Embryonic facial prominence (tissue), 1 donor: ENCODE results near the gene MRPL50.
"Not testable (repeated sequence)": the region's sequence is repeated elsewhere in the genome, so short reads cannot be mapped to it uniquely, and the experiment has no call there.

Source experiments
- DNase-seq: peaks from one replicate; pipeline ENCODE4 v3.0.0-alpha.2; 2016; ENCODE audit errors: extremely low spot score

The MRPL50 gene

DNA sequence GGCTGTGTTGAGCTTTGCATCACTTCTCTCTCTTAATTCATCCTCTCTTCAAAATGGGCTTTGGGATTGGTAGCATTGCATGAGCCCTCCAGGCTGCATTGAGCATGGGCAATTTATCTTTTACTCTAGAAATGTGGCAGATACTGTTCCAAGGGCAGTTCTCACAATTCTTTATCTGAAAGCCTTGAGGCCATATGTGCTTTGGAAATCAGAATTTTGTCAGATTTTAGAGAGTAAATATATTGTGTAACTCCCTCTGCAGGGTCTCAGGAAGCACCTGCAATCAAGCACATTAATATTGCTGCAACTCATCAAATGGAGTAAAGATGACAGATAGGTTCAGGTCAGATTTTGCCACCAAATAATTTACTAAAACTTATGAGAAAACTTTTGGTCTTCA, 19.6 kb upstream of the MRPL50 start:
- no peak for DNase-seq

DNA sequence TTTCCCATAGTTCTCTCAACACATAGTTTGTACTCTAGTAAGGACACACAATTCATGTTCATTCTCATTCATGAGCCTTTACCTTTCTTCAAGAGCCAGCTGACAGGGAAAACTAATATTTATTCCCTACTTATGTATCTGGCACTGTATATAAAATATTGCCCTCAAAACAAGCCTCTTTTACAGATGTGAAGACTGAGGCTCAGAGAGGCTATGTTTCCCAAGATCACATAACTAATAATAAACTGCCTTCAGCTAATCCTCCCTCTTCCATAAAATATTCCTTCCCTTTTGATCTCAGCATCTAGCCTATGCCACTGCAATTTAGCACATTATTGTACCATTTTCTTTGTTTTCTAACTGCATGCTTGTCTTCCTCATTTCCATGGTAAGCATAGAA, 19.0 kb upstream of the MRPL50 start:
- DNase-seq: no peak

DNA sequence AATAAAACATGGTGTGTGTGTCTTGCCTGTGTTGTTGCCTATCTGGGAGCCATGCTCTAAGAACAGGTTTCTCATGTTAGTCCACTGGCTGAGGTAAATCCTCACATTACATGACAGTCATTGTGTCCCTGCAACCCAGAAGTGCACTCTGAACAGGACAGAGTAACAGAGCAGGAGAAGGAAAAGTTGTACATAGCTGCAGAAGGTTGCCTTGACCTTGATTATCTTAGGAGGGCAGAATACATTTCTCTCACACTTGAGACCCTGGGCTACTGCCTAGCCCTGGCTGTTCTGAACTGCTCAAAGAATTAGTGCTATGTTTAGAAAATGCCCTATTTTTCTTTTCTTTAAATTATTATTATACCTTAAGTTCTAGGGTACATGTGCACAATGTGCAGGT, 17.2 kb upstream of the MRPL50 start:
- no peak for DNase-seq

DNA sequence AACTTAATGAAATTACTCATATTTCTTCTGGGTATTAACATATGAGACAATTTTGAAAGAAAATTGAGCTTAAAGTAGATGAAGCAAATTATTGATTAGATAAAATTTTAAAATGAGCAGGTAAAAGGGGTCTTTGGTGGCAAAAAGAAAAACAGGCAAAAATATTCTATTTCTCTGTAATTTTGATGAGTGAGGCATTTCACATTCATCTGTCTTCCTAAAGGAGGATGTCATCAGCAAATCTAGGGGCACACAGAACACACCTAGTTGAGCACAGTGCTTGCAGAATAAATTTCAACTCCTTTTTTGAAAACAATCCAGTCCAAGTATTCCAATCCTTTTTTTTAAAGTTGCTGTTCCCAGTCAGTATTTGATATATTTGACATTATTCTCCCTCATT, 16.4 kb upstream of the MRPL50 start:
- DNase-seq: no peak

DNA sequence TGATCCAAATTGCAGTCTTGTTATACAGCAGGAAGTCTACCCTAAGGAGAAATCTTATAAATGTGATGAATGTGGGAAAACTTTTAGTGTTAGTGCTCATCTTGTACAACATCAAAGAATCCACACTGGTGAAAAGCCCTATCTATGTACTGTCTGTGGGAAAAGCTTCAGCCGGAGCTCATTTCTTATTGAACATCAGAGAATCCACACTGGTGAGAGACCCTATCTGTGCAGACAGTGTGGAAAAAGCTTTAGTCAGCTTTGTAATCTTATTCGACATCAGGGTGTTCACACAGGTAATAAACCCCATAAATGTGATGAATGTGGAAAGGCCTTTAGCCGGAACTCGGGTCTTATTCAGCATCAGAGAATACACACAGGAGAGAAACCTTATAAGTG, 10.7 kb upstream of the MRPL50 start:
- DNase-seq: no peak

DNA sequence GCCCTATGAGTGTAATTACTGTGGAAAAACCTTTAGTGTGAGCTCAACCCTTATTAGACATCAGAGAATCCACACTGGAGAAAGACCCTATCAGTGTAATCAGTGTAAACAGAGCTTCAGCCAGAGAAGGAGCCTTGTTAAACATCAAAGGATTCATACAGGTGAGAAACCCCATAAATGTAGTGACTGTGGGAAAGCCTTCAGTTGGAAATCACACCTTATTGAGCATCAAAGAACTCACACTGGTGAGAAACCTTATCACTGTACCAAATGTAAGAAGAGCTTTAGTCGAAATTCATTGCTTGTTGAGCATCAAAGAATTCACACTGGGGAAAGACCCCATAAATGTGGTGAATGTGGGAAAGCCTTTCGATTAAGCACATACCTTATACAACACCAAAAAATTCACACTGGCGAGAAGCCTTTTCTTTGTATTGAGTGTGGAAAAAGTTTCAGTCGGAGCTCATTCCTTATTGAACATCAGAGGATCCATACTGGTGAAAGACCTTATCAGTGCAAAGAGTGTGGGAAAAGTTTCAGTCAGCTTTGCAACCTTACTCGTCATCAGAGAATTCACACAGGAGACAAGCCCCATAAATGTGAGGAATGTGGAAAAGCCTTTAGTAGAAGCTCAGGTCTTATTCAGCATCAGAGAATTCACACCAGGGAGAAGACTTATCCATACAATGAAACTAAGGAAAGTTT, 10.1 kb upstream of the MRPL50 start:
- DNase-seq: no peak

DNA sequence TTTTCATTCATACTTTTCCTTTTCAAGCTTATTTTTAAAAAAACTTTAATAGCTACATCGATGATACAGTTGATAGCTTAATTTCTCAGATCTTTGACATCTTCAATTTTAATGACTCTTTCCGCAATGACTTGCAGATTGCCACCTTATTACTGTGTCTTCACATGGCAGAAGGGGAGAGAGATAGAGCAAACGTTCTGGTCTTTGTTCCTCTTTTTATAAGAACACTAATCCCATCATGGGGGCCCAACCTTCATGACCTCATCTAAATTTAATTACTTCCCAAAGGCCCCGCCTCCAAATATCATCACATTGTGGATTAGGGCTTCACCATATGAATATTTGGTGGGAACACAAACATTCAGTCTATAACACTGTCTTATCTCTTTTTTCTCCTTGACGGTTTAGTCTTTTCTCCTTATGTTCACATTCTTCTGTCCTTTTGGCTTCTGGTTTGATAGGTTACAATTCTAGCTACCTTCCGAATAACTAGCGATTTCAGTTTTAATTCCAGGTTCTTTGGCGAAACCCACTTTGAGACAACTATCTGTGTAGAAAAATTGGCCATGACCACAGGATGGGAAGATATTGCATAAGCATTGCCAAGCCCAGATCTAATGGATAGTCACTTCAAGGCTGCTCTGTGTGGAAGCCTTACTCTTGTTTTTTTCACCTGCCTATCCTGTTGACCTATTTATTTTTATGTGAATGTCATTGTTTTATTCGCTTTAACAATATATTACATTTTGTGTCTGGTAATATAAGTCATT, 5.3 kb upstream of the MRPL50 start:
- no peak for DNase-seq

DNA sequence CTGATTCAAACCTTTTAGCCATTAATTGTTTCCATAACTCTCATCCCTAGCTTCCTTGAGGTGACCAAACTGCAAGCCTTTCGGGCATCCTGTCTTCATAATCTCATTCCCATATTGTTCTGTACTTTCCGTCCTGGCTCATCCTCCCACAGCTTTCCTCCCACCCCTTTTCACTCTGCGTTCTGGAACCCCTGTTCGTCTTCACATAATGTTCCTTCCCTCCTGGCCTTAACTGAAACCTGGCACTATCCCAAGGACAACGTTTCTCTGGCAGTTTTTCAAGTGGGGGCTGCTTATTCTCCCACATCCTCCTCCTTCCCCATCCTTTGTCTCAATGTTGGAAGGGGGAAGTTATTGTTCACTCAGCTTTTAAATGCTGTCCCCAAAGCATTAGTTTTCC, 1.7 kb upstream of the MRPL50 start:
- DNase-seq: no peak

DNA sequence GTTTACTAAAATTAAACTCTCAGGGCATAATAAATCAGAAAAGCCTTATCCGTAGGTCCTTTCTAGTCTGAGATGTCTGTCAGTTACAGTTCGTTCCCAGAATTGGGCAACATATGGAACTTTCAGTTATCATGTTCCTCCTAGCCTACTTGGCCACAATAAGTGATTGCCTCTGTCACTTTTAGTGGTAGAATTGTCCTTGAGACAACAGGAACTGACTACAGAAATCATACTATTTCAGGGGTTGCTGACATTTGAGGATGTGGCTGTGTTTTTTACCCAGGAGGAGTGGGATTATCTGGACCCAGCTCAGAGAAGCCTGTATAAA, 1.2 kb upstream of the MRPL50 start:
- DNase-seq: no peak

DNA sequence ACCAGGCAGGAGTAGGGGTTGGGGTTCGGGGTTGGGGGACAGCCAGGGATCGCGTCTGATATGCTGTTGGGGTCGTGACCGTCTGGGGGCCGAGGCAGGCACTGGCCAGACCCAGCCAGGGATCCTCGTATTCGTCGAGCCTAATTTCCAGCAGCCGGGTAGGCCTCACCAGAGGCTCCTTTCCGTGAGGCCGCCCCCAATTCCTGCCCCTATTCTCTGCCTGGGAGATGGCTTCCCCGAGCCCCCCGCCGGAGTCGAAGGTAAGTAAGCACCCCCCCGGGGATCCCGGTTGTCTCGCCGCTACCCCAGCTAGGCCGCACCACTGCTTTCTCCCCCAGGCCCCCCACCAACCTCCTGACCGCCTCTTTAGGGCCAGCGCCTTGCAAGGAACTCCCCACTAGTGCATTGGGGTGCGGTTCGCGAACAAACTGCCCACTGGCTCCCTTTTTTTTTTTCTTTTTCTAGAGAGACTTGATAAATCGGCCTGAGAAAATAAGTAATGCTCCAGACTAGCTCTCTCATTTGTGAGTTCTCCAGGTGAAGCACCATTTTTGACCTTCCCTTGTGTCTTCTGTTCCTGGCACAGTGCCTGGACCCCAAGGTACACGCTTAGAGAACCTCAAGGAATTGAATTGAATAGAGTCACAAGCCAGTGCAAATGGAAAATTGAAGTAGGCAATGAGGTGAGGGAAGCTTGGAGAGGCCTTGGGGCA, 668 bp upstream of the MRPL50 start:
- no peak for DNase-seq

DNA sequence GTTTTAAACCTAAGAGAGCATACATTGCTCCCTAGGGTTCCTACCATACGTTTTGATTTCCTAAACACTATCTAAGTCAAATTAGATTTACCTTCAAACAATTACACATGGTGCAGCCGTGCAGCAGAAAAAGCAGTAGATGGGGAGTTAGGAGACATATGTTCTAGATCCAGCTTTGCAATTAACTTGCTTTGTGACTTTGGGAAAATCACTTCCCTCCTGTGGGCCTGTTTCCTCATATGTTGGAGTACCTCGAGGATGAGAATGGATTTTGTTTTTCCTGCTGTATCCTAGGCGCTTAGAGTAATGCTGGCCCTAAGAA, 711 bp downstream of the MRPL50 start:
- no peak for DNase-seq

DNA sequence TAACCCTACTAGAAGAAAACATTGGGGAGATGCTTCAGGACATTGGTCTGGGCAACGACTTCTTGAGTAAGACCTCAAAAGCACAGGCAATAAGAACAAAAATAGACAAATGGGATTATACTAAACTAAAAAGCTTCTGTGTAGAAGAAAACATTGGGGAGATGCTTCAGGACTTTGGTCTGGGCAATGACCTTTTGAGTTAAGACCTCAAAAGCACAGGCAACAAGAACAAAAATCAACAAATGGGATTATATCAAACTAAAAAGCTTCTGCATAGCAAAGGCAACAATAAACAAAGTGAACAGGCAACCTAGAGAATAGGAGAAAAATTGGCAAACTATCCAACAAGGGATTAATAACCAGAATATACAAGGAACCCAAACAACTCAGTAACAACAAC, 3.7 kb downstream of the MRPL50 start:
- DNase-seq: no peak

DNA sequence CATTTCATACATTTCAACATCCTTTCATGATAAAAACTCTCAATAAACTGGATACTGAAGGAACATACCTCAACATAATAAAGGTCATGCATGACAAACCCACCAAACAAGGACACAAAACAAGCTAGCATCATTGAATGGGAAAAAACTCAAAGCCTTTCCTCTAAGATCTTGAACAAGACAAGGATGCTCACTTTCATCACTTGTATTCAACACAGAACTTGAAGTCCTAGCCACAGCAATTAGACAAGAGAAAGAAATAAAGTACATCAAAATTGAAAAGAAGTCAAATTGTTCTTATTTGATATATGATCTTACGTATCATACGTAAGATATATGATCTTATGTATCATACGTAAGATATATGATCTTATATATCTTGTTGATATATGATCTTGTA, 5.3 kb downstream of the MRPL50 start:
- DNase-seq: no peak

DNA sequence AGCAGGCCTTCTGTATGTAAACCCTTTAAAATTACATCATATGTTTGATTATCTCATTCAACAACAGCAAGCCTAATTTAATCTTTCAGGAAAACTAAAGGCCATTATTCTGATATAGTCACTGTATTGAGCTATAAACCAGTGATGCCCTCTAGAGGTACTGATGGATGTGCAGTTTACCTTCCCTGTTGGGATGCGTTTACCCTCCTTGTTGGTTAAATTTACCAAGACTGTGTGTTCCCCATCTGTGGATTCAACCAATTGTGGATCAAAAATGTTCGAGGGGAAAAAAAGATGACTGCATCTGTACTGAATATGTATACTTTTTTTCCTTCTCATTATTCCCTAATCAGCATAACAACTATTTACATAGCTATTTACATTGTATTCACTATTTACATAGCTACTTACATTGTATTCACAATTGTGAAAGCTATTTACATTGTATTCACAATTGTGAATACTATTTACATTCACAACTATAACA, 9.9 kb downstream of the MRPL50 start:
- DNase-seq: no peak

DNA sequence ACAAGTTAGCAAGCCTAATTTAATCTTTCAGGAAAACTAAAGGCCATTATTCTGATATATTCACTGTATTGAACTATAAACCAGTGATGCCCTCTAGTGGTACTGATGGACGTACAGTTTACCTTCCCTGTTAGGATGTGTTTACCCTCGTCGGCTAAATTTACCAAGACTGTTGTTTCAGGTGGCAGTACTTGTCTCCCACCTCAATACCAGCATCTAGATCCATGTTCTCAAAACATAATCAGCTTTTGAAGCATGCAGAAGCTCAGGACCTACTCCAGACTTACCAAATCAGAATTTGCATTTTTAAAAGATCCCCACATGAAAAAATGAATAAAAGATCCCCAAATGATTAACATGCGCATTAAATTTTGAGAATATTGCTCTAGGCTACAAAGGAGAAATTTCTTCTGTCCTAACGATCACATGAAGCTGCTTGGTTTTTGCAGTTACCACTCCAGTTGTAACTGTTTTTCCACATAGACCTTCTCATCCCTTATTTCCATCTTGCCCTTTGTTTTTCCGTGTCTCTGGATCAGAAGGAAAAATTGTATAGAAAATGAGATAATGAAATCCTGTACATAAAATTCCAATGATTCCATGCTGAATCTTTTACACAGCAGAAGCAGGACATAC, 10.4 kb downstream of the MRPL50 start:
- DNase-seq: no peak

DNA sequence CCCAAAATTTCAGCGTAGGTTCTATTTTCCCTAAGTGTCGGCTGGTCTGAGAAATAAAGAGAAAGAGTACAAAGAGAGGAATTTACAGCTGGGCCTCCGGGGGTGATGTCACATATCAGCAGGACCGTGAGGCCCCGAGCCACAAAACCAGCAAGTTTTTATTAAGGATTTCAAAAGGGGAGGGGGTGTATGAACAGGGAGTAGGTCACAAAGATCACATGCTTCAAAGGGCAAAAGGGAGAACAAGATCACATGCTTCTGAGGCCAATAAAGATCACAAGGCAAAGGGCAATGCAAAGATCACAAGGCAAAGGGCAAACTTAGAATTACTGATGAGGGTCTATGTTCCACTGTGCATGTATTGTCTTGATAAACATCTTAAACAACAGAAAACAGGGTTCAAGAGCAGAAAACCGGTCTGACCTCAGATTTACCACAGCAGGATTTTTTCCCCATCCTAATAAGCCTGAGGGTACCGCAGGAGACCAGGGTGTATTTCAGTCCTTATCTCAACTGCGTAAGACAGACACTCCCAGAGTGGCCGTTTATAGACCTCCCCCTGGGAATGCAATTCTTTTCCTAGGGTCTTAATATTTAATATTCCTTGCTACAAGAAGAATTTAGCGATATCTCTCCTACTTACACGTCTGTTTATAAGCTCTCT, 13.4 kb downstream of the MRPL50 start, which contains the start of gene BAAT:
Gene BAAT (minus strand): TSS at position 134 of the 664 bp plus-strand sequence. CDS start 13,602 bp downstream, outside the sequence.
- DNase-seq: not testable (repeated sequence)

DNA sequence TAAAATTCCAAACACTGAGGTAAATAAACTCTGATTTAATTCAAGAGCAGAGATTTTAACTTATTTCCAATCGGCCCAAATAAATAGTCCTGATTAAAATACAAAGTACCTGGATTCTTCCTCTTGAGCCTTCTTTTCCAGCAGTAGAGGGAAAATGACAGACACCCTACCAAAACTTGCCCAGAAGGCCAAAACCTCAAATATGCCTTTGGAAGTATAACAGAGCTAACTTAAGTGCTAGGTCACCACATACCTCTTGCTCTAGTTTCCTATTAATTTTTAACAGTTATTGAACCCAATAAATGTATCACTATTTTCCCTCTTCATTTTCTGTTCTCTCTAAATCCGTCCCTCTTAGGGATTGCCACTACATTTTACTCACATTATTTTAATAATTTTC, 15.1 kb downstream of the MRPL50 start:
- DNase-seq: no peak

DNA sequence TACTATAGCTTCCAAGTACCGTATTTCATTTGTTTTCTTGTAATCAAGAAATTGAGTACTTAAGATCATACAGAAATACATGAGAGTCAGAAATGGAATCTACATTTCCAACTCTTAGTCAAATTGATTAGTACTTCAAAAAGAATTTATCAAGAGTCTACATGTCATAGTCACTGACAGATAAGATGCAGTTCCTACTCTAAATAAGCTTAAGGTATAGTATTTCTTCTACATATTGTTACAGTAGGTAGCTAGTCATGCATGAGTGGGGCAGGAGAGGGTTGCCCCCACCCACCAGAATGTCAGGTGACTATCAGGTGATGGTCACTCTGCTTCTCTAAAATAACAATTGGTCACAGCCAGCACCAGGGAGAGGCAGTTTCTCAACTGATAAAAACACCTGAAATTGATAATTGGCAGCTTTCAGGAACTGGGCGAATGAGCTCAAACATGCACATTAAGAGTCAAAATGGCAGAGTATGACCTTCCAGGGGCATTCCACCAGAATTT, 16.5 kb downstream of the MRPL50 start:
- no peak for DNase-seq

DNA sequence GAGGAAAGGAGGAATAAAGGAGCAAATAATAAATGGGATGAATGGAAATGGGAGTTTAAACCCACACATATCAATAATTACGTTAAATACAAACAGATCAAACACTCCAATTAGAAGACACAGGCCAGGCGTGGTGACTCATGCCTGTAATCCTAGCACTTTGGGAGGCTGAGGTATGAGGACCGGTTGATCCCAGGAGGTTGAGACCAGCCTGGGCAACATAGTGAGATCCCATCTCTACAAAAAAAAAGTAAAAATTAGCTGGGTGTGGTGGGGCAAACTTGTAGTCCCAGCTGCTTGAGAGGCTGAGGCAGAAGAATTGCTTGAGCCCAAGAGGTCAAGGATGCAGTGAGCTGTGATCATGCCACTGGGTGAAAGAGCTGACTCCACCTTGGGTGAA, 17.3 kb downstream of the MRPL50 start:
- no peak for DNase-seq

DNA sequence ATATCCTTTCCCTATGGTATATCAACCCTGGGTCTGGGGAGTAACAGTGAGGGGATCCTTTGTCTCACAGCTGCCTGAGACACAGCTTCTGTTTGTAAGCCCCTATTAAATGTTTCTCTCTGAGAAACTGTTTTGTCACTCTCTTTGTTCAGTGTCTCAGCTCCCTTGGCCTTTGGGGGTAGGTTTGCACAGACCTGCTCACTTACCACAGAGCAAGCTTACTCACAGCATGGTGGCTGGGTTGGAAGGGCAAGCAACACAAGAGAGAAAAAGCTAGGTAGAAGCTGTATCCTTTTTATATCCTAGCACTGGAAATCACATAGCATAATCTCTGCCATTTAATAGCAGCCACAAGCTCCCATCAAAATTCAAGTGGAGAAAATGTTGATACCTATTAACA, 18.1 kb downstream of the MRPL50 start:
- no peak for DNase-seq

DNA sequence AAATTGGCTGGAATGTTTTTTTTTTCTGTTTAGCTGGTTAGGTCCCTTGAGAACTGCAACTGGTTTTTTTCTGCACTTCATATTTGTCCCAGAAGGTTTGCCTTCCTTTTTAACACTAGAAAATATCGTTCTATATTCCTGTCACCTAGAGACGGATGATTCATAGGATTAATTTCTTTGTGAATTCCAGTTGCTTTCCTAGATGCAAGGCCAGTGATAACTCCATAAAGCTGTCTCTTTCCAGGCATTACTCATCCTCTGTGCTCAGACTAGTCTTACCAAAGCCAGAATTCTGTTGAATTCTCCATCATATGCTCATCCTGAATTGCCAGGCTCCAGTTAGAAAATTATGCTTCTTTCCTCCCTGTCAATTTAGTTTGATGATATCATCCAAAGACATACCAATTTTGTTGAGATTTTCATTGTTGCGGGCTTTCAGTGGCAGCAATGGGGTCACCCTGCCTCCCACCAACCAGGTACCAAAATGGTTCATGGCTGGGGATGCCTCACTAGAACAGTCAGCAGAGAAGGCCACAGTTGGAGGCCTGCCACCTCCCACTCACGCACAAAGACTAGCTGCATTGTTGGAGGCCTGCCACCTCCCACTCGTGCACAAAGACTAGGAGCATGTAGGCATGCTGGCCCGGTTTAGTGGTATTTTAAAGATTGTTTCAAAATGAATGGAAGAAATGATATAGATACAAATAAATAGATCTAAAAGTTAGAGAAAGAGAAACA, 22.1 kb downstream of the MRPL50 start:
- no peak for DNase-seq
